ENCODE data around the gene BTBD19. TPM values are rescaled to one million over a fixed set of nuclear protein-coding genes. Genes with fewer than 3 reads are reported as not detected.

The BTBD19 gene
- total RNA-seq, 1 donor from 2014 or later: 26.7 TPM

- H3K9me3 Mint-ChIP-seq (ENCODE audit: low read depth): no peaks in the 10 kb centered on the region
- H3K27me3 Mint-ChIP-seq: no peaks in the 10 kb centered on the region
- no peak for DNase-seq (ENCODE audit: low spot score, unreplicated experiment)
- peaks cover 23% of the 10 kb centered on the region for H3K36me3 Mint-ChIP-seq (ENCODE audit: insufficient read depth)
- TF ChIP-seq CTCF (IDR thresholded peaks at IDR 0.05; ENCODE audit: unreplicated experiment): no peak
- H3K4me3 Mint-ChIP-seq (ENCODE audit: low read depth): peak overlapping the region; percentile 94
- peak overlapping the region; percentile 93 for H3K27ac Mint-ChIP-seq
- peaks cover 18% of the 10 kb centered on the region for H3K4me1 Mint-ChIP-seq (ENCODE audit: low read depth)
Observed at GRCh38 chr1:44775930-44776729, 32.2 kb upstream of the BTBD19 start.

- peaks cover 18% of the 10 kb centered on the region for H3K4me1 Mint-ChIP-seq (ENCODE audit: low read depth)
- peak overlapping the region; percentile 94 for H3K4me3 Mint-ChIP-seq (ENCODE audit: low read depth)
- peaks cover 27% of the 10 kb centered on the region for H3K36me3 Mint-ChIP-seq (ENCODE audit: insufficient read depth)
- H3K27ac Mint-ChIP-seq: peak overlapping the region; percentile 93
- TF ChIP-seq CTCF (IDR thresholded peaks at IDR 0.05; ENCODE audit: unreplicated experiment): no peak
- no peak for DNase-seq (ENCODE audit: low spot score, unreplicated experiment)
- no peaks in the 10 kb centered on the region for H3K9me3 Mint-ChIP-seq (ENCODE audit: low read depth)
- no peaks in the 10 kb centered on the region for H3K27me3 Mint-ChIP-seq
Observed at GRCh38 chr1:44776730-44777068, 31.6 kb upstream of the BTBD19 start.

- Mint-ChIP-seq H3K27ac (peak overlapping the region; percentile 91), H3K27me3 (no peaks in the 10 kb centered on the region), H3K36me3 (ENCODE audit: insufficient read depth) (peaks cover 28% of the 10 kb centered on the region), H3K4me3 (ENCODE audit: low read depth) (peak overlapping the region; percentile 94), H3K9me3 (ENCODE audit: low read depth) (no peaks in the 10 kb centered on the region), H3K4me1 (ENCODE audit: low read depth) (peaks cover 18% of the 10 kb centered on the region)
- no peak for DNase-seq (ENCODE audit: low spot score, unreplicated experiment)
- no peak for TF ChIP-seq CTCF (IDR thresholded peaks at IDR 0.05; ENCODE audit: unreplicated experiment)
Observed at GRCh38 chr1:44777547-44777946, 30.8 kb upstream of the BTBD19 start.

- Mint-ChIP-seq H3K4me3 (ENCODE audit: low read depth) (peak overlapping the region; percentile 94), H3K27ac (peak overlapping the region; percentile 91)
Observed at GRCh38 chr1:44777969-44778635, 30.2 kb upstream of the BTBD19 start.

More at GRCh38 chr1:44777969-44778635, 30.2 kb upstream of the BTBD19 start:
- Mint-ChIP-seq H3K4me1 (ENCODE audit: low read depth) (peaks cover 18% of the 10 kb centered on the region), H3K27me3 (no peaks in the 10 kb centered on the region), H3K36me3 (ENCODE audit: insufficient read depth) (peaks cover 28% of the 10 kb centered on the region), H3K9me3 (ENCODE audit: low read depth) (no peaks in the 10 kb centered on the region)
- DNase-seq (ENCODE audit: low spot score, unreplicated experiment): no peak
- TF ChIP-seq CTCF (IDR thresholded peaks at IDR 0.05; ENCODE audit: unreplicated experiment): no peak

All from progenitor cell of endocrine pancreas (in vitro differentiated cells).